ENCODE results near the gene DMD. TPM values are rescaled to one million over a fixed set of nuclear protein-coding genes. Genes with fewer than 3 reads are reported as not detected.

DMD gene
- polyA plus RNA-seq, 3 donors: 0.23 TPM; not detected in 2

- H3K4me1 ChIP-seq (ENCODE audit: control insufficient read depth in 1 of 2, insufficient read depth in 2 of 2, low read length in 2 of 2): no peaks in the 10 kb centered on the region
- WGBS (ENCODE audit: insufficient coverage): no CpG with 5 or more reads among the region's 1 CpG
- DNase-seq: no peak
- no peaks in the 10 kb centered on the region for H3K79me2 ChIP-seq (ENCODE audit: insufficient read depth, low read length)
- no peaks in the 10 kb centered on the region for H4K20me1 ChIP-seq (ENCODE audit: insufficient read depth, low read length)
- no peaks in the 10 kb centered on the region for H3K36me3 Mint-ChIP-seq
- intact Hi-C loops (cut with micrococcal nuclease): no loop called here
- no peak overlapping the region for H3K4me3 Mint-ChIP-seq
- no peaks in the 10 kb centered on the region for H3K9me3 ChIP-seq (replicated peaks in 1 of 2; ENCODE audit: control insufficient read depth in 1 of 2, insufficient read depth in 1 of 2, low read length in 2 of 2)
- H3K27ac Mint-ChIP-seq: no peak overlapping the region
- no peak overlapping the region for H3K4me3 ChIP-seq (replicated peaks in 1 of 3; ENCODE audit: low read depth in 2 of 3, low read length in 3 of 3)
- H3K4me1 Mint-ChIP-seq: no peaks in the 10 kb centered on the region
- no peaks in the 10 kb centered on the region for H3K36me3 ChIP-seq (replicated peaks in 1 of 2; ENCODE audit: control insufficient read depth in 1 of 2, insufficient read depth in 2 of 2, low read length in 2 of 2)
- H3K27ac ChIP-seq (ENCODE audit: low read depth in 1 of 2, low read length in 2 of 2): no peak overlapping the region
- H3K27me3 Mint-ChIP-seq (ENCODE audit: low read depth in 3 of 3): no peaks in the 10 kb centered on the region
- no peak overlapping the region for H2AFZ ChIP-seq (ENCODE audit: insufficient read depth, low read depth, low read length, poor library complexity, severe bottlenecking)
- no peak for TF ChIP-seq CTCF (IDR thresholded peaks at IDR 0.05)
- H3K4me2 ChIP-seq (replicated peaks; ENCODE audit: extremely low read depth, low read length, poor library complexity, severe bottlenecking): no peak overlapping the region
- H3K9me3 Mint-ChIP-seq: peaks cover 0 to 3% (median 0%) of the 10 kb centered on the region in 7 donors
- no peak overlapping the region for H3K9ac ChIP-seq (ENCODE audit: insufficient read depth, low read length, poor library complexity, severe bottlenecking)
- no peaks in the 10 kb centered on the region for H3K27me3 ChIP-seq (ENCODE audit: control insufficient read depth in 2 of 2, insufficient read depth in 2 of 2, low read length in 2 of 2)
Measured at GRCh38 chrX:32126997-32127396, 1084.4 kb downstream of the DMD start.

- Mint-ChIP-seq H3K4me3 (no peak overlapping the region), H3K36me3 (no peaks in the 10 kb centered on the region), H3K9me3 (peaks cover 0 to 4% (median 0%) of the 10 kb centered on the region in 7 donors), H3K27me3 (ENCODE audit: low read depth in 3 of 3) (peaks cover 0 to 1% (median 0%) of the 10 kb centered on the region in 3 donors), H3K27ac (no peak overlapping the region), H3K4me1 (no peaks in the 10 kb centered on the region)
- Histone ChIP-seq H3K4me1 (ENCODE audit: control insufficient read depth in 1 of 2, insufficient read depth in 2 of 2, low read length in 2 of 2) (no peaks in the 10 kb centered on the region), H3K9ac (ENCODE audit: insufficient read depth, low read length, poor library complexity, severe bottlenecking) (no peak overlapping the region), H4K20me1 (ENCODE audit: insufficient read depth, low read length) (no peaks in the 10 kb centered on the region), H3K4me2 (replicated peaks; ENCODE audit: extremely low read depth, low read length, poor library complexity, severe bottlenecking) (no peak overlapping the region), H3K27ac (ENCODE audit: low read depth in 1 of 2, low read length in 2 of 2) (no peak overlapping the region), H3K79me2 (ENCODE audit: insufficient read depth, low read length) (no peaks in the 10 kb centered on the region), H2AFZ (ENCODE audit: insufficient read depth, low read depth, low read length, poor library complexity, severe bottlenecking) (no peak overlapping the region), H3K27me3 (ENCODE audit: control insufficient read depth in 2 of 2, insufficient read depth in 2 of 2, low read length in 2 of 2) (no peaks in the 10 kb centered on the region), H3K4me3 (replicated peaks in 1 of 3; ENCODE audit: low read depth in 2 of 3, low read length in 3 of 3) (no peak overlapping the region), H3K9me3 (replicated peaks in 1 of 2; ENCODE audit: control insufficient read depth in 1 of 2, insufficient read depth in 1 of 2, low read length in 2 of 2) (no peaks in the 10 kb centered on the region), H3K36me3 (replicated peaks in 1 of 2; ENCODE audit: control insufficient read depth in 1 of 2, insufficient read depth in 2 of 2, low read length in 2 of 2) (no peaks in the 10 kb centered on the region)
- intact Hi-C loops (cut with micrococcal nuclease): no loop called here
- no peak for TF ChIP-seq CTCF (IDR thresholded peaks at IDR 0.05)
- WGBS (ENCODE audit: insufficient coverage): 89% methylated on average over 3 of the region's 8 CpGs
- no peak for DNase-seq
Measured at GRCh38 chrX:32118832-32119231, 1092.5 kb downstream of the DMD start.

Measured in CD14-positive monocyte (primary cell).